ENCODE data around the gene BAK1. TPM values are rescaled to one million over a fixed set of nuclear protein-coding genes. Genes with fewer than 3 reads are reported as not detected.

BAK1 gene
- total RNA-seq, 1 experiment from 2014 or later: 40.0 TPM

DNA sequence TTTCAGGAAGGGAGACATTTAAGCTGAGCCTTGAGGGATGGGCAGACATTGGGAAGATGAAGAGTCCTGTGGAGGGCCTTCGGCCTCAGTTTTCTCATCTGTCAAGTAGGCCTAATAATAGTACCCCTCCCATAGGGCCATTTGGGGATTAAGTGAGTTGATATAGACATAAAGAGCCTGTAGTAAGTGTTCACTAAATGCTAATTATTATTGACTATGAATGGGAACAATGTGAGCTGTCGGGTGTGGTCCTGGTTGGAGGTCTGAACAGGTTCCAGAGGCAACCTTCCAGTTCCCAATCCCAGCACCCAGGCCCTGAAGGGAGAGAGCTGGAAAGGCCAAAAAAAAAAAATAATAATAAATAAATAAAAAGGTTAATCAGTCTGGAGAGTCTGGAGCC, 26.6 kb upstream of the BAK1 start:
- peaks cover 10% of the 10 kb centered on the region for H3K27me3 Mint-ChIP-seq (ENCODE audit: low read depth)
- no peak overlapping the region for H3K27ac ChIP-seq (ENCODE audit: insufficient read length, low read depth, low read length)
- no peaks in the 10 kb centered on the region for H3K9me3 ChIP-seq (ENCODE audit: control insufficient read depth, low read depth, low read length)
- no peak overlapping the region for H4K8ac ChIP-seq (replicated peaks; ENCODE audit: insufficient read length, low read depth, low read length)
- H3K18ac ChIP-seq (ENCODE audit: insufficient read length, low read depth, low read length): no peak overlapping the region
- H3K4me2 ChIP-seq (ENCODE audit: insufficient read depth, insufficient read length, low read length): no peak overlapping the region
- H3K4me1 ChIP-seq (ENCODE audit: insufficient read depth, low read length): peaks cover 8% of the 10 kb centered on the region; the same call in 1 of the 2 replicates
- peaks cover 0 to 7% (median 5%) of the 10 kb centered on the region in 3 experiments; a peak in 3 of 7 replicates for H3K36me3 Mint-ChIP-seq (ENCODE audit: insufficient read depth in 1 of 3, low read depth in 3 of 3)
- WGBS (ENCODE audit: extremely low coverage, insufficient read length, low lambda C conversion rate): no CpG with 5 or more reads among the region's 2 CpGs
- H4K91ac ChIP-seq (ENCODE audit: insufficient read length, low read depth, low read length): no peak overlapping the region
- no peak overlapping the region for H3T11ph ChIP-seq (ENCODE audit: low read length)
- H3K4me3 Mint-ChIP-seq: peak overlapping the region in 1 of 2 experiments; percentile 44; a peak in 1 of 5 replicates
- H3K4ac ChIP-seq (ENCODE audit: low read depth, low read length): no peak overlapping the region
- no peaks in the 10 kb centered on the region for H4K20me1 ChIP-seq (ENCODE audit: control insufficient read depth, insufficient read depth, insufficient read length)
- H3K56ac ChIP-seq (ENCODE audit: insufficient read length, low read depth, low read length): no peak overlapping the region
- H3K9ac ChIP-seq (ENCODE audit: extremely low read depth, insufficient read length, low read length): no peak overlapping the region
- H2BK5ac ChIP-seq (ENCODE audit: insufficient read length, low read length): no peak overlapping the region
- H2BK15ac ChIP-seq (ENCODE audit: low read depth, low read length): no peak overlapping the region
- H2AFZ ChIP-seq (ENCODE audit: low read length): no peak overlapping the region
- no peak overlapping the region for H3K27ac Mint-ChIP-seq
- no peaks in the 10 kb centered on the region for H3K27me3 ChIP-seq (ENCODE audit: insufficient read depth, low read length)
- H3K14ac ChIP-seq (ENCODE audit: insufficient read depth, low read length): no peak overlapping the region
- no peak overlapping the region for H2AK5ac ChIP-seq (ENCODE audit: insufficient read length, low read length)
- no peak overlapping the region for H2BK12ac ChIP-seq (ENCODE audit: insufficient read length, low read depth, low read length)
- no peak overlapping the region for H3K23ac ChIP-seq (ENCODE audit: insufficient read length, low read depth, low read length)
- H3K9me3 Mint-ChIP-seq: peaks cover 7 to 8% of the 10 kb centered on the region in 2 experiments
- no peak overlapping the region for H2BK20ac ChIP-seq (ENCODE audit: low read depth, low read length, poor library complexity, severe bottlenecking)
- no peak overlapping the region for H2BK120ac ChIP-seq (ENCODE audit: low read depth, low read length, poor library complexity, severe bottlenecking)
- H3K4me1 Mint-ChIP-seq: peaks cover 44 to 56% of the 10 kb centered on the region in 2 experiments
- H3K23me2 ChIP-seq (ENCODE audit: insufficient read length, low read depth, low read length, poor library complexity, severe bottlenecking): no peaks in the 10 kb centered on the region
- no peaks in the 10 kb centered on the region for H3K79me2 ChIP-seq (ENCODE audit: insufficient read depth, low read length)
- H4K5ac ChIP-seq (ENCODE audit: insufficient read length, low read depth, low read length): no peak overlapping the region
- no peak for DNase-seq
- no peaks in the 10 kb centered on the region for H3K79me1 ChIP-seq (ENCODE audit: insufficient read depth, low read depth, low read length, poor library complexity, severe bottlenecking)
- TF ChIP-seq, protein P1, sequence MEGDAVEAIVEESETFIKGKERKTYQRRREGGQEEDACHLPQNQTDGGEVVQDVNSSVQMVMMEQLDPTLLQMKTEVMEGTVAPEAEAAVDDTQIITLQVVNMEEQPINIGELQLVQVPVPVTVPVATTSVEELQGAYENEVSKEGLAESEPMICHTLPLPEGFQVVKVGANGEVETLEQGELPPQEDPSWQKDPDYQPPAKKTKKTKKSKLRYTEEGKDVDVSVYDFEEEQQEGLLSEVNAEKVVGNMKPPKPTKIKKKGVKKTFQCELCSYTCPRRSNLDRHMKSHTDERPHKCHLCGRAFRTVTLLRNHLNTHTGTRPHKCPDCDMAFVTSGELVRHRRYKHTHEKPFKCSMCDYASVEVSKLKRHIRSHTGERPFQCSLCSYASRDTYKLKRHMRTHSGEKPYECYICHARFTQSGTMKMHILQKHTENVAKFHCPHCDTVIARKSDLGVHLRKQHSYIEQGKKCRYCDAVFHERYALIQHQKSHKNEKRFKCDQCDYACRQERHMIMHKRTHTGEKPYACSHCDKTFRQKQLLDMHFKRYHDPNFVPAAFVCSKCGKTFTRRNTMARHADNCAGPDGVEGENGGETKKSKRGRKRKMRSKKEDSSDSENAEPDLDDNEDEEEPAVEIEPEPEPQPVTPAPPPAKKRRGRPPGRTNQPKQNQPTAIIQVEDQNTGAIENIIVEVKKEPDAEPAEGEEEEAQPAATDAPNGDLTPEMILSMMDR (conservative IDR thresholded peaks at IDR 0.05): no peak
